Caco-2 (cell line): ENCODE measurements around the gene RALGPS2. TPM values are rescaled to one million over a fixed set of nuclear protein-coding genes. Genes with fewer than 3 reads are reported as not detected.

Experiments used
- BruUV-seq: library from RNA; stranded (reverse); fragments of 400-500 nt; replicated peaks from 2 replicates; lab custom pipeline; 2021; lab: Mats Ljungman, UMichigan
- CTCF ChIA-PET: fragments of 300-600 bp; sonication (Branson Sonifier 250); formaldehyde crosslinking; loops from one replicate; lab custom pipeline; 2022; ENCODE audit warnings: antibody characterized with exemption; lab: Charles Lee
- POLR2A ChIA-PET: fragments of 300-600 bp; sonication (Branson Sonifier 250); formaldehyde crosslinking; loops from one replicate; lab custom pipeline; 2022; ENCODE audit warnings: antibody characterized with exemption; lab: Charles Lee
- DNase-seq, 2 experiments: peaks; one replicate each; pipeline versions ENCODE4 v3.0.0 to v3.0.0-alpha.2; 2020 to 2022
- H3K27me3 ChIP-seq: replicated peaks from 2 replicates; pipeline ENCODE4 v1.6.0; 2011; ENCODE audit warnings: low read length; ENCODE audit not compliant: control insufficient read depth, insufficient read depth
- H3K36me3 ChIP-seq: 2 replicates; pipeline ENCODE4 v1.5.1; 2011; ENCODE audit warnings: low read length; ENCODE audit not compliant: control insufficient read depth, insufficient read depth
- H3K4me1 ChIP-seq: fragments of 250-450 bp; sonication (Bioruptor Pico); 2 replicates; pipeline ENCODE4 v1.5.1; 2020; ENCODE audit warnings: mild to moderate bottlenecking
- H3K4me3 ChIP-seq: 2 replicates; pipeline ENCODE4 v1.5.1; 2011; ENCODE audit warnings: low read depth, mild to moderate bottlenecking, control low read depth, low read length
- H3K9me3 ChIP-seq: fragments of 250-450 bp; sonication (Bioruptor Pico); 2 replicates; pipeline ENCODE4 v1.5.1; 2020; ENCODE audit warnings: mild to moderate bottlenecking, moderate library complexity
- H3K27ac Mint-ChIP-seq: one replicate; pipeline ENCODE4 v1.8.0; 2022; ENCODE audit warnings: mixed read lengths; ENCODE audit not compliant: unreplicated experiment
- H3K27me3 Mint-ChIP-seq: one replicate; pipeline ENCODE4 v1.8.0; 2022; ENCODE audit warnings: mixed read lengths; ENCODE audit not compliant: insufficient read depth, unreplicated experiment
- H3K36me3 Mint-ChIP-seq: one replicate; pipeline ENCODE4 v1.8.0; 2022; ENCODE audit warnings: mild to moderate bottlenecking, mixed read lengths; ENCODE audit not compliant: insufficient read depth, unreplicated experiment
- H3K4me1 Mint-ChIP-seq: one replicate; pipeline ENCODE4 v1.8.0; 2022; ENCODE audit warnings: low read depth, mixed read lengths; ENCODE audit not compliant: unreplicated experiment
- H3K4me3 Mint-ChIP-seq: one replicate; pipeline ENCODE4 v1.8.0; 2022; ENCODE audit warnings: mild to moderate bottlenecking, moderate library complexity, mixed read lengths; ENCODE audit not compliant: unreplicated experiment
- H3K9me3 Mint-ChIP-seq: one replicate; pipeline ENCODE4 v1.8.0; 2022; ENCODE audit warnings: mixed read lengths; ENCODE audit not compliant: unreplicated experiment
- CTCF ChIP-seq, 2 experiments: fragments of 200-600 bp in 1 of 2; IDR thresholded peaks; 1 replicate in 1 of 2; 2 replicates in 1 of 2; pipeline versions ENCODE4 v1.5.1 to v1.8.0; 2011 to 2022; ENCODE audit warnings: antibody characterized with exemption in 1 of 2, control low read depth in 1 of 2, inconsistent platforms in 1 of 2, low read depth in 1 of 2, low read length in 1 of 2, mild to moderate bottlenecking in 1 of 2, moderate library complexity in 1 of 2; ENCODE audit not compliant: insufficient read depth in 1 of 2, severe bottlenecking in 1 of 2, unreplicated experiment in 1 of 2
- intact Hi-C: fragments of 100-400 bp; cut with micrococcal nuclease; formaldehyde crosslinking; loops from one replicate; pipeline ENCODE4 v1.10.0; 2022; ENCODE audit not compliant: unreplicated experiment
- microRNA-seq: library from miRNA; unstranded; fragments of <30 nt; microRNA quantifications from one replicate; pipeline ENCODE4 v1.2.0, GENCODE V29; 2022
- total RNA-seq: library from RNA; stranded (reverse); gene quantifications from 2 replicates; pipeline ENCODE4 v1.2.3, GENCODE V29; 2022

The RALGPS2 gene
- total RNA-seq, 1 experiment from 2014 or later = 26.1 TPM

DNA sequence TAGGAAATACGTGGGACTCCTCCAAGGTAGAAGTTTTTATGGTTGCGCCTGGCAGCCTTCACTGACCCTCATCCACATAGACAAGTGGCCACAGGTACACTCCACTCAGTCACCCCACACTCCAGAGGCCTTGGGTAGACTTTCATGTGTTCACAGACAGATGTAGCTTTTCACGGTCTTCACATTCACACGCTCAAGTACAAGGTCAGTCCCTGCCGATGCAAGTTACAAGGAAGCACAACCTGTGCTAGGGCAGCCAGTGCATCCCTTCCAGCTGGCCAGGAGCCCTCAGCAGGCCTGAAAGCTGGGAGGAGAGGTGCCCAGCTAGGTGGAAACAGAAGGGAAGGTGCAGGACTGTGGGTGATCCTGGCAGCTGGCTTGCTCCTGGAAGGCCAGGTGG lies 245.1 kb downstream of the RALGPS2 start:
- Mint-ChIP-seq H3K4me1 (no peaks in the 10 kb centered on the region), H3K9me3 (peaks cover 14% of the 10 kb centered on the region), H3K36me3 (no peaks in the 10 kb centered on the region), H3K27me3 (peaks cover 3% of the 10 kb centered on the region), H3K4me3 (no peak overlapping the region), H3K27ac (no peak overlapping the region)
- POLR2A ChIA-PET = no interaction called here
- H3K27me3 ChIP-seq = no peaks in the 10 kb centered on the region
- no peak for DNase-seq
- intact Hi-C loops = no loop called here
- no peaks in the 10 kb centered on the region for H3K36me3 ChIP-seq
- peaks cover 2% of the 10 kb centered on the region for H3K9me3 ChIP-seq
- CTCF ChIA-PET = no interaction called here
- TF ChIP-seq CTCF (IDR thresholded peaks at IDR 0.05; ENCODE audit: insufficient read depth in 1 of 2, low read depth in 1 of 2, low read length in 1 of 2, severe bottlenecking in 1 of 2, unreplicated experiment in 1 of 2) = no peak
- no peak overlapping the region for H3K4me3 ChIP-seq
- no peaks in the 10 kb centered on the region for H3K4me1 ChIP-seq
- no TSS peak for BruUV-seq

Small RNA genes lying within 50 kb of the gene (microRNA-seq; reads per million reads assigned to microRNA genes)
- gene MIR4424 = not detected

Other genes starting within 250 kb of the RALGPS2 start
- not detected in 2 replicates for gene CLEC20A, start 228.3 kb upstream of the RALGPS2 start, total RNA-seq
- not detected in 2 replicates for gene TEX35, start 212.1 kb upstream of the RALGPS2 start, total RNA-seq
- not detected in 2 replicates for gene ANGPTL1, start 145.8 kb downstream of the RALGPS2 start, total RNA-seq